SK-N-SH treated with all-trans-retinoic acid at 6 μM for 48 hours (cell line): ENCODE measurements around the gene GPR132.

ENCODE experiments used
- BACH2 ChIP-seq: fragments of 250-450 bp; sonication (Bioruptor Pico); IDR thresholded peaks from 2 replicates; pipeline ENCODE4 v1.9.0; 2021; ENCODE audit warnings: mild to moderate bottlenecking, borderline replicate concordance
- GLIS3 ChIP-seq: fragments of 250-450 bp; sonication (Bioruptor Pico); IDR thresholded peaks from 2 replicates; pipeline ENCODE4 v1.5.0; 2020; ENCODE audit warnings: mild to moderate bottlenecking, moderate library complexity
- SNAI2 ChIP-seq: fragments of 250-450 bp; sonication (Bioruptor Pico); IDR thresholded peaks from 2 replicates; pipeline ENCODE4 v1.5.0; 2020; ENCODE audit warnings: mild to moderate bottlenecking, moderate library complexity
- TOX ChIP-seq: fragments of 250-450 bp; sonication (Bioruptor Pico); IDR thresholded peaks from 2 replicates; pipeline ENCODE4 v1.8.0; 2021; ENCODE audit warnings: mild to moderate bottlenecking, moderate library complexity, borderline replicate concordance
- ZC3H10 ChIP-seq: fragments of 250-450 bp; sonication (Bioruptor Pico); IDR thresholded peaks from 2 replicates; pipeline ENCODE4 v1.5.1; 2021; ENCODE audit warnings: mild to moderate bottlenecking, moderate library complexity
- ZNF8 ChIP-seq: fragments of 450-650 bp; formaldehyde crosslinking; IDR thresholded peaks from 2 replicates; pipeline ENCODE4 v1.5.0; 2020; ENCODE audit warnings: mild to moderate bottlenecking, moderate library complexity
- TF ChIP-seq, protein P1 (sequence below): fragments of 250-450 bp; sonication (Bioruptor Pico); IDR thresholded peaks from 2 replicates; pipeline ENCODE4 v1.8.0; 2020; ENCODE audit warnings: mild to moderate bottlenecking, moderate library complexity, borderline replicate concordance

DNA sequence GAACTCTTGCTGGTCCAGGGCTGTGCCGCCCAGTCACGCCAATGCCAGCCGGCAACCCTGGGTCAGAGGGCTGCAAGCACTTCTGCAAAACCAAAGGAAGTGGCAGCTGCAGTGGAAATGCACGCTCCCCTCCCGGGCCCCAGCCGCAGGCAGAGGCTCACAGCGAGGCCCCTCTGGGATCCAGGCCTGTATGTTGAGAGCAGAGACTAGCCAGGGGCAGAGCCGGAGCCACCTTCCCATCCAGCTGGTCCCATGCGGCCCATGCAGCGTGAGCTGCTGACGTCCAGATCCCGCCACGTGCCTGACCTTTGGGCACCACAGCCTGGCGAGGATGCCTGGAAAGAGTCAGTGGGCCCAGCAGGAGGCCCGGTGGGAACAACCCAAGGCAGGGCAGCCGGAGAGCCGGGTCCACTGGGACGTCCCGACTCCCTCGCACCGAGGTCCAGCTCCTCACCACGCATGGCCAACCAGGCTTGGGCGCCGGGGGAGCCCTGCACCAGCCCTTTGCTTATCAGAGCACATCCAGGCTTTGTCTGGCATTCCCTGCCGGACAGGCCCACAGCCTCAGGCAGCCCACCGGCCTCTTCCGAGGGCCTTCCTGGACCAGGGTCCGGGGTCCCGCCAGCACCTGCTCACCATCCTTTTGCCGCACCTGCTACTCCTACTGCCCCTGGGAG is 4.3 kb downstream of the GPR132 start:
- TF ChIP-seq, protein P1, sequence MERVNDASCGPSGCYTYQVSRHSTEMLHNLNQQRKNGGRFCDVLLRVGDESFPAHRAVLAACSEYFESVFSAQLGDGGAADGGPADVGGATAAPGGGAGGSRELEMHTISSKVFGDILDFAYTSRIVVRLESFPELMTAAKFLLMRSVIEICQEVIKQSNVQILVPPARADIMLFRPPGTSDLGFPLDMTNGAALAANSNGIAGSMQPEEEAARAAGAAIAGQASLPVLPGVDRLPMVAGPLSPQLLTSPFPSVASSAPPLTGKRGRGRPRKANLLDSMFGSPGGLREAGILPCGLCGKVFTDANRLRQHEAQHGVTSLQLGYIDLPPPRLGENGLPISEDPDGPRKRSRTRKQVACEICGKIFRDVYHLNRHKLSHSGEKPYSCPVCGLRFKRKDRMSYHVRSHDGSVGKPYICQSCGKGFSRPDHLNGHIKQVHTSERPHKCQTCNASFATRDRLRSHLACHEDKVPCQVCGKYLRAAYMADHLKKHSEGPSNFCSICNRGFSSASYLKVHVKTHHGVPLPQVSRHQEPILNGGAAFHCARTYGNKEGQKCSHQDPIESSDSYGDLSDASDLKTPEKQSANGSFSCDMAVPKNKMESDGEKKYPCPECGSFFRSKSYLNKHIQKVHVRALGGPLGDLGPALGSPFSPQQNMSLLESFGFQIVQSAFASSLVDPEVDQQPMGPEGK (CRISPR knock-in tag): no peak
- TF ChIP-seq TOX (no peak), ZC3H10 (no peak), ZNF8 (CRISPR knock-in tag) (no peak), SNAI2 (CRISPR knock-in tag) (no peak), GLIS3 (CRISPR knock-in tag) (no peak), BACH2 (CRISPR knock-in tag) (no peak)
